ENCODE measurements around the gene PAX8.

The PAX8 gene

GRCh38 chr2:113201496-113202304, 77.0 kb downstream of the PAX8 start:
- DNase-seq = no peak

- no peak for DNase-seq
These were observed 77.8 kb downstream of the PAX8 start for GRCh38 chr2:113200736-113201490.

GRCh38 chr2:113200236-113200635, 78.5 kb downstream of the PAX8 start:
- no peak for DNase-seq

- peak; percentile 83 for DNase-seq
These were observed 79.7 kb downstream of the PAX8 start for GRCh38 chr2:113198790-113199612.

- no peak for DNase-seq
These were observed 80.5 kb downstream of the PAX8 start for GRCh38 chr2:113198048-113198789.

- DNase-seq = no peak
These were observed 81.2 kb downstream of the PAX8 start for GRCh38 chr2:113197347-113198047.

- DNase-seq = no peak
These were observed 81.9 kb downstream of the PAX8 start for GRCh38 chr2:113196839-113197238.

GRCh38 chr2:113195923-113196501, 82.7 kb downstream of the PAX8 start:
- no peak for DNase-seq

- DNase-seq = no peak
These were observed 86.1 kb downstream of the PAX8 start for GRCh38 chr2:113192459-113193100.

GRCh38 chr2:113190871-113191270, 87.8 kb downstream of the PAX8 start:
- no peak for DNase-seq

GRCh38 chr2:113187771-113188170, 91.0 kb downstream of the PAX8 start:
- DNase-seq = no peak

GRCh38 chr2:113186433-113186796, 92.3 kb downstream of the PAX8 start:
- DNase-seq = no peak

- no peak for DNase-seq
These were observed 92.9 kb downstream of the PAX8 start for GRCh38 chr2:113185664-113186432.

- DNase-seq = no peak
These were observed 94.0 kb downstream of the PAX8 start for GRCh38 chr2:113184531-113185230.

GRCh38 chr2:113183703-113184102, 95.0 kb downstream of the PAX8 start:
- no peak for DNase-seq

- no peak for DNase-seq
These were observed 95.5 kb downstream of the PAX8 start for GRCh38 chr2:113183264-113183663.

GRCh38 chr2:113182471-113183260, 96.1 kb downstream of the PAX8 start:
- no peak for DNase-seq

- DNase-seq = peak; percentile 34
These were observed 97.3 kb downstream of the PAX8 start for GRCh38 chr2:113181258-113182051.

Measured in DMS79 treated with DMSO at 0.1 percent for 48 hours (cell line).